Calu3 (cell line): Measurements from ENCODE around the gene TFB1M. TPM values are rescaled to one million over a fixed set of nuclear protein-coding genes. Genes with fewer than 3 reads are reported as not detected.

ENCODE experiments used
- BruUV-seq: library from RNA; stranded (reverse); fragments of 400-500 nt; replicated peaks from 2 replicates; lab custom pipeline; 2021; lab: Mats Ljungman, UMichigan
- CTCF ChIA-PET: fragments of 300-600 bp; sonication (Branson Sonifier 250); formaldehyde crosslinking; loops from one replicate; lab custom pipeline; 2022; ENCODE audit warnings: antibody characterized with exemption; lab: Charles Lee
- DNase-seq: peaks from one replicate; pipeline ENCODE4 v3.0.0; 2022
- H3K27ac Mint-ChIP-seq: one replicate; pipeline ENCODE4 v1.8.0; 2022; ENCODE audit warnings: mixed read lengths; ENCODE audit not compliant: unreplicated experiment
- H3K27me3 Mint-ChIP-seq: one replicate; pipeline ENCODE4 v1.8.0; 2022; ENCODE audit warnings: mixed read lengths; ENCODE audit not compliant: unreplicated experiment
- H3K36me3 Mint-ChIP-seq: one replicate; pipeline ENCODE4 v1.8.0; 2022; ENCODE audit warnings: mild to moderate bottlenecking, moderate library complexity, mixed read lengths; ENCODE audit not compliant: insufficient read depth, unreplicated experiment
- H3K4me1 Mint-ChIP-seq: one replicate; pipeline ENCODE4 v1.8.0; 2022; ENCODE audit warnings: mild to moderate bottlenecking, low read depth, mixed read lengths; ENCODE audit not compliant: unreplicated experiment
- H3K4me3 Mint-ChIP-seq: one replicate; pipeline ENCODE4 v1.8.0; 2022; ENCODE audit warnings: mild to moderate bottlenecking, low read depth, moderate library complexity, mixed read lengths; ENCODE audit not compliant: unreplicated experiment
- H3K9me3 Mint-ChIP-seq: one replicate; pipeline ENCODE4 v1.8.0; 2022; ENCODE audit warnings: low read depth, mixed read lengths; ENCODE audit not compliant: unreplicated experiment
- intact Hi-C: fragments of 100-400 bp; cut with micrococcal nuclease; formaldehyde crosslinking; loops from one replicate; pipeline ENCODE4 v1.10.0; 2022; ENCODE audit not compliant: unreplicated experiment
- total RNA-seq: library from RNA; stranded (reverse); gene quantifications from 2 replicates; pipeline ENCODE4 v1.2.3, GENCODE V29; 2022
- TF ChIP-seq, protein P1 (sequence below): fragments of 200-600 bp; IDR thresholded peaks from one replicate; pipeline ENCODE4 v1.8.0; 2022; ENCODE audit warnings: antibody characterized with exemption; ENCODE audit not compliant: unreplicated experiment

Gene TFB1M
- total RNA-seq, 1 experiment from 2014 or later, result 27.4 TPM

DNA sequence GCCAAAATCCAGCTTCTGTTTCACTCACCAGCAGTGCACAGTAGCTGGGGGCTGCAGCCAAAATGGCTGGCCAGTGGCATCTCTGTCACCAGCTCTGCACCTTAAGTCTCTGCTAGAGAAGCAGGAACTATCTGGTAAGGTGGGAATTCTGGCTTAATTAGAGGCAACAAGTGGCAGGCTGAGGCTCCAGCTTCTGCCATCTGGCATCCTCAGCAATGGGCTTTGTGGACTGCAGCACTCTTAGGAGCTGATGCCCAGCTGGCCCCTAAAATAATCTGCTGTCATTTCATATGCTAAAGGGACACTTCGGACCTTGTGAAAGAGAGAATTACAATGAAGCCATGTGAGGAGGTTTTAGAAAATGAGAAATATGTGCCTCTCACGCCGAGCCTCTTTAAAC is 55.1 kb downstream of the TFB1M start:
- H3K36me3 Mint-ChIP-seq, result peaks cover 20% of the 10 kb centered on the region
- TF ChIP-seq, protein P1, sequence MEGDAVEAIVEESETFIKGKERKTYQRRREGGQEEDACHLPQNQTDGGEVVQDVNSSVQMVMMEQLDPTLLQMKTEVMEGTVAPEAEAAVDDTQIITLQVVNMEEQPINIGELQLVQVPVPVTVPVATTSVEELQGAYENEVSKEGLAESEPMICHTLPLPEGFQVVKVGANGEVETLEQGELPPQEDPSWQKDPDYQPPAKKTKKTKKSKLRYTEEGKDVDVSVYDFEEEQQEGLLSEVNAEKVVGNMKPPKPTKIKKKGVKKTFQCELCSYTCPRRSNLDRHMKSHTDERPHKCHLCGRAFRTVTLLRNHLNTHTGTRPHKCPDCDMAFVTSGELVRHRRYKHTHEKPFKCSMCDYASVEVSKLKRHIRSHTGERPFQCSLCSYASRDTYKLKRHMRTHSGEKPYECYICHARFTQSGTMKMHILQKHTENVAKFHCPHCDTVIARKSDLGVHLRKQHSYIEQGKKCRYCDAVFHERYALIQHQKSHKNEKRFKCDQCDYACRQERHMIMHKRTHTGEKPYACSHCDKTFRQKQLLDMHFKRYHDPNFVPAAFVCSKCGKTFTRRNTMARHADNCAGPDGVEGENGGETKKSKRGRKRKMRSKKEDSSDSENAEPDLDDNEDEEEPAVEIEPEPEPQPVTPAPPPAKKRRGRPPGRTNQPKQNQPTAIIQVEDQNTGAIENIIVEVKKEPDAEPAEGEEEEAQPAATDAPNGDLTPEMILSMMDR, result no peak
- CTCF ChIA-PET, result no interaction called here

DNA sequence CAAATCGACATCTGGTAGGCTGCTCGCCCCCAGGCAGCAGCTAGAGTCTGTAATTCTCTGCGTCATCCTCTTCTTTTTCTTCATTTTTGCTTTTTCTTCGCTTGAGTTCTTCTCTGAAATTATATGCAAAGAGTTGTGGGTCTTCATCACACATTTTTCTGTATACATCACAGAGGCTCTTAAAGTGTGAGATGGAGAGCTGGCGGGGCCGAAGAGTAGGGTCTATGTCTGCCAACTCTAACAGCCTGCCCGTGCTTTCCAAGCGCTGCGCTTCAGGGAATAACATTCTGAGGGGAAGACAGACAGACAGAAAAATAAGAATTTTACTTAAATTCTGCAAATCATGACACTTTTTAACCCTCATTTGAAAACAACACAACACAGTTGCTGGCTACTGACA is 56.5 kb downstream of the TFB1M start:
- TF ChIP-seq, protein P1, result no peak
- no peak for DNase-seq
- Mint-ChIP-seq H3K4me1 (no peaks in the 10 kb centered on the region), H3K9me3 (no peaks in the 10 kb centered on the region), H3K27me3 (no peaks in the 10 kb centered on the region), H3K36me3 (peaks cover 20% of the 10 kb centered on the region), H3K27ac (no peak overlapping the region), H3K4me3 (no peak overlapping the region)
- CTCF ChIA-PET, result no interaction called here
- intact Hi-C loops, result no loop called here
- BruUV-seq, result no TSS peak

More for the DNA sequence above, 55.1 kb downstream of the TFB1M start:
- H3K4me3 Mint-ChIP-seq, result no peak overlapping the region
- intact Hi-C loops, result no loop called here
- BruUV-seq, result no TSS peak
- no peak overlapping the region for H3K27ac Mint-ChIP-seq
- H3K9me3 Mint-ChIP-seq, result no peaks in the 10 kb centered on the region
- no peaks in the 10 kb centered on the region for H3K27me3 Mint-ChIP-seq
- no peaks in the 10 kb centered on the region for H3K4me1 Mint-ChIP-seq
- no peak for DNase-seq

DNA sequence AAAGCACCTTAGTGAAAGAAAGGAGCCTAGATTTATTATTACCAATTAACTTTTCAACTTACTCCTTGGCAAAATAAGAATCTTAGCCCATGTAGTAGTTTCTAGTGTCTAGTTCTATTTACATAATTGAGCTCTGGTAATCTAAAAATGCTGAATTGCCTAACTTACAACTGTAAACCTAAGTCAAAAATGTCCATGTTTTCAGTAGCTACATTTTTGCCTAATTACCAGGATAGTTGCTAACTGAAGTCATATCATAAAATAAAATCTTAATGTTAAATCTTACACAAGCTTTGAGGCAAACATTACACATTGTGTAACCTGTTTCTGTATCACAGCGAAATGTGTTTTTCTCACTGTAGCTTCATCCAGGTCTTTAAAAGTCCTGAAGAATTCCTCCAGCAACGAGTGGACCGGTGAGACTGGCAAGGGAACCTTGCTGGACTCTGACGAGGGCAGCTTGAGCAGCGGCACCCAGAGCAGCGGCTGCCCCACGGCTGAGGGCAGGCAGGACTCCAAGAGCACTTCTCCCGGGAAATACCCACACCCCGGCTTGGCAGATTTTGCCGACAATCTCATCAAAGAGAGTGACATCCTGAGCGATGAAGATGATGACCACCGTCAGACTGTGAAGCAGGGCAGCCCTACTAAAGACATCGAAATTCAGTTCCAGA is 58.0 kb downstream of the TFB1M start:
- H3K9me3 Mint-ChIP-seq, result no peaks in the 10 kb centered on the region
- CTCF ChIA-PET, result no interaction called here
- TF ChIP-seq, protein P1, result no peak
- no TSS peak for BruUV-seq
- H3K4me1 Mint-ChIP-seq, result no peaks in the 10 kb centered on the region
- H3K27me3 Mint-ChIP-seq, result no peaks in the 10 kb centered on the region
- DNase-seq, result no peak
- no peak overlapping the region for H3K4me3 Mint-ChIP-seq
- H3K36me3 Mint-ChIP-seq, result peaks cover 23% of the 10 kb centered on the region
- no peak overlapping the region for H3K27ac Mint-ChIP-seq
- intact Hi-C loops, result no loop called here

DNA sequence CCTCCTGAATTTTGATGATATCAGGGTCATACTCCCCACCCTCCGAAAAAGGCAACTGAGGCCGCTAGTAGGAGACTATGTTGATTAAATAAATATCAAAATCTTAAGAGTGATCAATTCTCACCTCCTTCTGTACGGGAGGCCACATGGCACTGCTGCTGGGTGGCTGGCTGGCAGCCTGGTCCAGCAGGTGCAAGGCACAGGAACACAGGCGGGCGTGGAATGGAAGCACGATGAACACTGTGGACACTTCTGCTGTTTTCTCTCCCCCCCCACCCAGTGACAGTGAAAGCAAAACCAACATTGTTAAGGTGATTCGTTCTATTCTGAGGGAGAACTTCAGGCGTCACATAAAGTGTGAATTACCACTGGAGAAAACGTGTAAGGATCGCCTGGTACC is 60.1 kb downstream of the TFB1M start:
- Mint-ChIP-seq H3K27ac (no peak overlapping the region), H3K27me3 (no peaks in the 10 kb centered on the region), H3K4me3 (no peak overlapping the region), H3K36me3 (peaks cover 24% of the 10 kb centered on the region), H3K4me1 (no peaks in the 10 kb centered on the region), H3K9me3 (no peaks in the 10 kb centered on the region)
- no peak for DNase-seq
- intact Hi-C loops, result no loop called here
- BruUV-seq, result no TSS peak
- TF ChIP-seq, protein P1, result no peak
- CTCF ChIA-PET, result no interaction called here
